SK-N-MC (cell line): ENCODE measurements around the gene SPDYE2.
"Not testable (repeated sequence)": the region's sequence is repeated elsewhere in the genome, so short reads cannot be mapped to it uniquely, and the experiment has no call there.

Experiments
- DNase-seq: peaks from one replicate; pipeline ENCODE4 v3.0.0-alpha.2; 2011; ENCODE audit warnings: low read depth, low spot score
- H3K27ac ChIP-seq: fragments of 200-600 bp; sonication (generic); 2 replicates; pipeline ENCODE4 v1.5.1; 2016; ENCODE audit warnings: mixed run types
- H3K36me3 ChIP-seq: fragments of 200-600 bp; sonication (generic); 2 replicates; pipeline ENCODE4 v1.6.1; 2017; ENCODE audit warnings: antibody characterized with exemption, low read length, mixed read lengths; ENCODE audit not compliant: insufficient read depth
- H3K4me3 ChIP-seq: fragments of 200-600 bp; sonication (generic); 2 replicates; pipeline ENCODE4 v1.5.1; 2016
- H3K9ac ChIP-seq: fragments of 200-600 bp; sonication (generic); 2 replicates; pipeline ENCODE4 v1.8.0; 2017; ENCODE audit warnings: mixed run types, mixed read lengths; ENCODE audit not compliant: insufficient read length
- H3K9me3 ChIP-seq: fragments of 200-600 bp; sonication (generic); 2 replicates; pipeline ENCODE4 v1.6.1; 2017; ENCODE audit warnings: low read depth, mild to moderate bottlenecking, antibody characterized with exemption, low read length, moderate library complexity, mixed read lengths

SPDYE2 gene

GRCh38 chr7:102527182-102527581, 23.8 kb upstream of the SPDYE2 start:
- DNase-seq, H3K4me3 ChIP-seq, H3K27ac ChIP-seq, H3K9ac ChIP-seq, H3K9me3 ChIP-seq, H3K36me3 ChIP-seq: not testable (repeated sequence)

GRCh38 chr7:102527822-102528793, 22.9 kb upstream of the SPDYE2 start:
- H3K4me3 ChIP-seq, H3K9ac ChIP-seq, H3K36me3 ChIP-seq, H3K27ac ChIP-seq, H3K9me3 ChIP-seq, DNase-seq: not testable (repeated sequence)

- H3K9ac ChIP-seq, H3K4me3 ChIP-seq, H3K36me3 ChIP-seq, H3K27ac ChIP-seq, DNase-seq, H3K9me3 ChIP-seq: not testable (repeated sequence)
Observed at GRCh38 chr7:102531583-102531982, 19.4 kb upstream of the SPDYE2 start.

GRCh38 chr7:102532127-102532526, 18.9 kb upstream of the SPDYE2 start:
- not testable (repeated sequence) for DNase-seq, H3K4me3 ChIP-seq, H3K9me3 ChIP-seq, H3K36me3 ChIP-seq, H3K27ac ChIP-seq, H3K9ac ChIP-seq

- not testable (repeated sequence) for H3K27ac ChIP-seq, H3K36me3 ChIP-seq, H3K4me3 ChIP-seq, DNase-seq, H3K9ac ChIP-seq, H3K9me3 ChIP-seq
Observed at GRCh38 chr7:102535062-102535615, 15.9 kb upstream of the SPDYE2 start.

- not testable (repeated sequence) for DNase-seq, H3K4me3 ChIP-seq, H3K9ac ChIP-seq
Observed at GRCh38 chr7:102540604-102541003, 10.4 kb upstream of the SPDYE2 start.

GRCh38 chr7:102542083-102542482, 8.9 kb upstream of the SPDYE2 start:
- not testable (repeated sequence) for H3K36me3 ChIP-seq, H3K9me3 ChIP-seq, DNase-seq, H3K4me3 ChIP-seq, H3K9ac ChIP-seq, H3K27ac ChIP-seq

More at GRCh38 chr7:102540604-102541003, 10.4 kb upstream of the SPDYE2 start:
- H3K9me3 ChIP-seq, H3K36me3 ChIP-seq, H3K27ac ChIP-seq: not testable (repeated sequence)

- not testable (repeated sequence) for H3K9me3 ChIP-seq, H3K36me3 ChIP-seq, H3K27ac ChIP-seq, DNase-seq, H3K4me3 ChIP-seq, H3K9ac ChIP-seq
Observed at GRCh38 chr7:102542771-102543170, 8.3 kb upstream of the SPDYE2 start.

- not testable (repeated sequence) for H3K27ac ChIP-seq, H3K36me3 ChIP-seq, H3K9me3 ChIP-seq, DNase-seq, H3K9ac ChIP-seq, H3K4me3 ChIP-seq
Observed at GRCh38 chr7:102543596-102543995, 7.4 kb upstream of the SPDYE2 start, which contains the start of gene UPK3BL2. Gene UPK3BL2 (minus strand): TSS chr7:102543696. CDS start chr7:102543636, 60 bp downstream.

- DNase-seq, H3K4me3 ChIP-seq, H3K27ac ChIP-seq, H3K9ac ChIP-seq, H3K36me3 ChIP-seq, H3K9me3 ChIP-seq: not testable (repeated sequence)
Observed at GRCh38 chr7:102544372-102544771, 6.7 kb upstream of the SPDYE2 start.

- not testable (repeated sequence) for H3K27ac ChIP-seq, H3K9me3 ChIP-seq, H3K36me3 ChIP-seq, DNase-seq, H3K9ac ChIP-seq, H3K4me3 ChIP-seq
Observed at GRCh38 chr7:102545288-102545687, 5.7 kb upstream of the SPDYE2 start.

GRCh38 chr7:102546353-102546752, 4.7 kb upstream of the SPDYE2 start:
- DNase-seq, H3K4me3 ChIP-seq, H3K9ac ChIP-seq, H3K9me3 ChIP-seq, H3K36me3 ChIP-seq, H3K27ac ChIP-seq: not testable (repeated sequence)

- not testable (repeated sequence) for H3K4me3 ChIP-seq, H3K9me3 ChIP-seq, H3K9ac ChIP-seq, DNase-seq, H3K27ac ChIP-seq, H3K36me3 ChIP-seq
Observed at GRCh38 chr7:102568620-102569019, 17.6 kb downstream of the SPDYE2 start.

GRCh38 chr7:102572261-102573239, 21.5 kb downstream of the SPDYE2 start, which contains the start of gene POLR2J3:
Gene POLR2J3 (minus strand): TSS chr7:102572583. CDS start chr7:102572521, 62 bp downstream.
- H3K36me3 ChIP-seq, H3K9me3 ChIP-seq, H3K27ac ChIP-seq: not testable (repeated sequence)
- Histone ChIP-seq H3K4me3 (peak within 1 kb of the TSS; percentile 74), H3K9ac (peak within 1 kb of the TSS; percentile 63)
- DNase-seq: peak; percentile 8
